ENCODE results near the gene IL4R. TPM values are rescaled to one million over a fixed set of nuclear protein-coding genes. Genes with fewer than 3 reads are reported as not detected.

IL4R gene
- total RNA-seq, 1 donor from 2014 or later = 45.7 TPM

GRCh38 chr16:27312580-27313421 lies 973 bp upstream of the IL4R start:
- H3K4me3 Mint-ChIP-seq (ENCODE audit: unreplicated experiment) = peak overlapping the region; percentile 90
- H3K27me3 Mint-ChIP-seq (ENCODE audit: unreplicated experiment) = peaks cover 11% of the 10 kb centered on the region
- peak overlapping the region; percentile 42 for H3K27ac Mint-ChIP-seq (ENCODE audit: unreplicated experiment)
- no peak for DNase-seq (ENCODE audit: low spot score)
- no peak for TF ChIP-seq CTCF (IDR thresholded peaks at IDR 0.05; ENCODE audit: unreplicated experiment)
- no peaks in the 10 kb centered on the region for H3K36me3 Mint-ChIP-seq (ENCODE audit: low read depth, unreplicated experiment)
- peaks cover 23% of the 10 kb centered on the region for H3K4me1 Mint-ChIP-seq (ENCODE audit: unreplicated experiment)
- no peaks in the 10 kb centered on the region for H3K9me3 Mint-ChIP-seq (ENCODE audit: unreplicated experiment)

- Mint-ChIP-seq H3K36me3 (ENCODE audit: low read depth, unreplicated experiment) (peaks cover 6% of the 10 kb centered on the region), H3K9me3 (ENCODE audit: unreplicated experiment) (no peaks in the 10 kb centered on the region), H3K27ac (ENCODE audit: unreplicated experiment) (peak overlapping the region; percentile 50), H3K27me3 (ENCODE audit: unreplicated experiment) (peaks cover 11% of the 10 kb centered on the region), H3K4me3 (ENCODE audit: unreplicated experiment) (peak overlapping the region; percentile 91), H3K4me1 (ENCODE audit: unreplicated experiment) (peaks cover 37% of the 10 kb centered on the region)
- DNase-seq (ENCODE audit: low spot score) = peak; percentile 15
- no peak for TF ChIP-seq CTCF (IDR thresholded peaks at IDR 0.05; ENCODE audit: unreplicated experiment)
These were observed 468 bp downstream of the IL4R start for GRCh38 chr16:27314161-27314723.

GRCh38 chr16:27314986-27315332 lies 1.2 kb downstream of the IL4R start:
- Mint-ChIP-seq H3K27me3 (ENCODE audit: unreplicated experiment) (peaks cover 11% of the 10 kb centered on the region), H3K36me3 (ENCODE audit: low read depth, unreplicated experiment) (peaks cover 6% of the 10 kb centered on the region), H3K4me1 (ENCODE audit: unreplicated experiment) (peaks cover 38% of the 10 kb centered on the region), H3K4me3 (ENCODE audit: unreplicated experiment) (peak overlapping the region; percentile 71), H3K27ac (ENCODE audit: unreplicated experiment) (no peak overlapping the region), H3K9me3 (ENCODE audit: unreplicated experiment) (no peaks in the 10 kb centered on the region)
- TF ChIP-seq CTCF (IDR thresholded peaks at IDR 0.05; ENCODE audit: unreplicated experiment) = no peak
- DNase-seq (ENCODE audit: low spot score) = no peak

- Mint-ChIP-seq H3K4me3 (ENCODE audit: unreplicated experiment) (peak overlapping the region; percentile 71), H3K27ac (ENCODE audit: unreplicated experiment) (peak overlapping the region; percentile 6), H3K9me3 (ENCODE audit: unreplicated experiment) (no peaks in the 10 kb centered on the region), H3K4me1 (ENCODE audit: unreplicated experiment) (peaks cover 38% of the 10 kb centered on the region), H3K36me3 (ENCODE audit: low read depth, unreplicated experiment) (peaks cover 6% of the 10 kb centered on the region), H3K27me3 (ENCODE audit: unreplicated experiment) (peaks cover 10% of the 10 kb centered on the region)
- no peak for DNase-seq (ENCODE audit: low spot score)
- no peak for TF ChIP-seq CTCF (IDR thresholded peaks at IDR 0.05; ENCODE audit: unreplicated experiment)
These were observed 1.7 kb downstream of the IL4R start for GRCh38 chr16:27315333-27316037.
